ENCODE measurements around the gene TREML1.
"Not testable (repeated sequence)": the region's sequence is repeated elsewhere in the genome, so short reads cannot be mapped to it uniquely, and the experiment has no call there.

Gene TREML1

GRCh38 chr6:41153992-41154625 is at the start of gene TREML1:
TSS of gene TREML1 (minus strand) at chr6:41154347. CDS start at chr6:41154288, 59 bp downstream.
- no peak for DNase-seq

- no peak for DNase-seq
Observed at GRCh38 chr6:41201764-41202173, 47.6 kb upstream of the TREML1 start.

- DNase-seq = no peak
Observed at GRCh38 chr6:41200901-41201763, 47.0 kb upstream of the TREML1 start, which contains the start of gene TREML2. TSS of gene TREML2 (minus strand) at chr6:41201149. CDS start at chr6:41201008, 141 bp downstream.

GRCh38 chr6:41200296-41200900 is 46.3 kb upstream of the TREML1 start:
- no peak for DNase-seq

GRCh38 chr6:41199552-41200246 is 45.6 kb upstream of the TREML1 start:
- DNase-seq = no peak

- DNase-seq = no peak
Observed at GRCh38 chr6:41197234-41197633, 43.1 kb upstream of the TREML1 start.

GRCh38 chr6:41194386-41194785 is 40.2 kb upstream of the TREML1 start:
- DNase-seq = no peak

GRCh38 chr6:41193884-41194283 is 39.7 kb upstream of the TREML1 start:
- no peak for DNase-seq

- no peak for DNase-seq
Observed at GRCh38 chr6:41193171-41193734, 39.1 kb upstream of the TREML1 start.

GRCh38 chr6:41191569-41191968 is 37.4 kb upstream of the TREML1 start:
- no peak for DNase-seq

- no peak for DNase-seq
Observed at GRCh38 chr6:41190791-41191190, 36.6 kb upstream of the TREML1 start.

- no peak for DNase-seq
Observed at GRCh38 chr6:41189967-41190366, 35.8 kb upstream of the TREML1 start.

- DNase-seq = not testable (repeated sequence)
Observed at GRCh38 chr6:41189046-41189445, 34.9 kb upstream of the TREML1 start.

- no peak for DNase-seq
Observed at GRCh38 chr6:41187924-41188886, 34.1 kb upstream of the TREML1 start.

GRCh38 chr6:41186031-41186562 is 31.9 kb upstream of the TREML1 start:
- no peak for DNase-seq

- no peak for DNase-seq
Observed at GRCh38 chr6:41184761-41185160, 30.6 kb upstream of the TREML1 start.

- DNase-seq = peak; percentile 83
Observed at GRCh38 chr6:41182069-41183034, 28.2 kb upstream of the TREML1 start.

- no peak for DNase-seq
Observed at GRCh38 chr6:41181566-41181965, 27.4 kb upstream of the TREML1 start.

- DNase-seq = no peak
Observed at GRCh38 chr6:41179163-41179562, 25.0 kb upstream of the TREML1 start.

- DNase-seq = no peak
Observed at GRCh38 chr6:41177695-41178094, 23.5 kb upstream of the TREML1 start.

Data from NCI-H1105 treated with DMSO at 0.1 percent for 48 hours (cell line).